Activated naive CD8-positive, alpha-beta T cell treated with anti-CD3 and anti-CD28 coated beads, Interleukin-2, amount 50 U/mL, for 24 hours (primary cell): Measurements from ENCODE around the gene RPP14.
"Not testable (repeated sequence)": the region's sequence is repeated elsewhere in the genome, so short reads cannot be mapped to it uniquely, and the experiment has no call there.

Experiments
- ATAC-seq: fragments of 150-1000 bp; cut with Tn5 transposase; one replicate; pipeline ENCODE4 v1.10.0; 2021
- DNase-seq: peaks from one replicate; pipeline ENCODE4 v3.0.0; 2021
- H3K27ac Mint-ChIP-seq: one replicate; pipeline ENCODE4 v1.8.0; 2021; ENCODE audit warnings: mild to moderate bottlenecking, mixed read lengths
- H3K27me3 Mint-ChIP-seq: one replicate; pipeline ENCODE4 v1.8.0; 2021; ENCODE audit warnings: mixed read lengths
- H3K36me3 Mint-ChIP-seq: one replicate; pipeline ENCODE4 v1.8.0; 2021; ENCODE audit warnings: low read depth, mixed read lengths
- H3K4me1 Mint-ChIP-seq: one replicate; pipeline ENCODE4 v1.8.0; 2021; ENCODE audit warnings: mixed read lengths
- H3K4me3 Mint-ChIP-seq: one replicate; pipeline ENCODE4 v1.8.0; 2021; ENCODE audit warnings: mild to moderate bottlenecking, moderate library complexity, mixed read lengths
- H3K9me3 Mint-ChIP-seq: one replicate; pipeline ENCODE4 v1.8.0; 2021; ENCODE audit warnings: mixed read lengths

The RPP14 gene

DNA sequence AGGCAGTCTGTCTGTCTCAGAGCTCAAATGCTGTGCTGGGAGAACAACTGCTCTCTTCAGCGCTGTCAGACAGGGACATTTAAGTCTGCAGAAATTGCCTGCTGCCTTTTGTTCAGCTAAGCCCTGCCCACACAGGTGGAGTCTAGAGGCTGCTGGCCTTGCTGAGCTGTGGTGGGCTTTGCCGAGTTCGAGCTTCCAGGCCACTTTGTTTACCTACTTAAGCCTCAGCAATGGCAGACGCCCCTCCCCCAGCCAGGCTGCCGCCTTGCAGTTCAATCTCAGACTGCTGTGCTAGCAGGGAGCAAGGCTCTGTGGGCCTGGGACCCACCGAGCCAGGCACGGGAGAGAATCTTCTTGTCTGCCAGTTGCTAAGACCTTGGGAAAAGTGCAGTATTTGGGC, 25.0 kb upstream of the RPP14 start:
- H3K27me3 Mint-ChIP-seq = no peaks in the 10 kb centered on the region
- no peak for ATAC-seq
- peaks cover 25% of the 10 kb centered on the region for H3K36me3 Mint-ChIP-seq
- H3K9me3 Mint-ChIP-seq = no peaks in the 10 kb centered on the region
- H3K27ac Mint-ChIP-seq = no peak overlapping the region
- no peaks in the 10 kb centered on the region for H3K4me1 Mint-ChIP-seq
- DNase-seq = no peak
- no peak overlapping the region for H3K4me3 Mint-ChIP-seq

DNA sequence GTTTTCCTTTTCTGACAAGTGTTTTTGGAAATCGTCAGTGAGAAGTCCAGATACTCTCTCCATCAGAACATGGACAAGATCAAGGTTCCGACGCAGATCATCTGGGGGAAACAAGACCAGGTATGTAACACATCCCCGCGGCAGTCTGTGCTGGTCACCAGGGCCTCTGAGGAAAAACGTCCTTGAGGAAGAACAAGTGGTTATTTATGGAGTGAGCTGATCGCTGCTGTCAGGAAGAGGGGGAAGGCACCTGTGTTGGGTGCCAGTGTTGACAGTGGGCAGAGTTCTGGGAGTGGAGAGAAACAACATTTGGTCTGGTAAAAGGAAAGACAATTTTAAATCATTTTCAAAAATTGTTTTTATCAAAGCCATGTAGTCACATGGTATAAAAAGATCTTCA, 20.7 kb upstream of the RPP14 start:
- H3K4me1 Mint-ChIP-seq = no peaks in the 10 kb centered on the region
- H3K27me3 Mint-ChIP-seq = no peaks in the 10 kb centered on the region
- peaks cover 9% of the 10 kb centered on the region for H3K36me3 Mint-ChIP-seq
- DNase-seq (no peak), ATAC-seq (no peak)
- H3K4me3 Mint-ChIP-seq = no peak overlapping the region
- no peaks in the 10 kb centered on the region for H3K9me3 Mint-ChIP-seq
- no peak overlapping the region for H3K27ac Mint-ChIP-seq

DNA sequence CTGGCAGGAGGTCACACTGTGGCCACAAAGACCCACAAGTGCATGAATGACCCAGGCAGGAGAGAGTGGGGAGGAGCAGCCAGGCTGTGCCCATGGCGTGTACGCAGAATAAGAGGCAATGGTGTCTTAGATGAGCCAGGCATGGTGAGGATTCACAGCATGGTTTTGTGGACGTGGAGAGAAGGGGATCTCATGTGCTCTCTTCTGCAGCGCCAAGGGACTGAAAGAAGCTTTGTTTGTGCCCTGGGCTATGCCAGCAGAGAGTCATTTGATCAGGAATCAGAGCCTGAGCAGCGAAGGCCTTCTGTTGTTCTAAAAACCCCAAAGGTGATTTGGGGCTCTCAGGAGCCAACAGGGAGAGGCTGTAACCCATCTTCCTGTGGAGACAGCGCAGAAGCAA, 18.7 kb upstream of the RPP14 start:
- H3K36me3 Mint-ChIP-seq = peaks cover 11% of the 10 kb centered on the region
- no peaks in the 10 kb centered on the region for H3K4me1 Mint-ChIP-seq
- DNase-seq = no peak
- H3K27me3 Mint-ChIP-seq = no peaks in the 10 kb centered on the region
- no peaks in the 10 kb centered on the region for H3K9me3 Mint-ChIP-seq
- no peak for ATAC-seq
- no peak overlapping the region for H3K4me3 Mint-ChIP-seq
- no peak overlapping the region for H3K27ac Mint-ChIP-seq

DNA sequence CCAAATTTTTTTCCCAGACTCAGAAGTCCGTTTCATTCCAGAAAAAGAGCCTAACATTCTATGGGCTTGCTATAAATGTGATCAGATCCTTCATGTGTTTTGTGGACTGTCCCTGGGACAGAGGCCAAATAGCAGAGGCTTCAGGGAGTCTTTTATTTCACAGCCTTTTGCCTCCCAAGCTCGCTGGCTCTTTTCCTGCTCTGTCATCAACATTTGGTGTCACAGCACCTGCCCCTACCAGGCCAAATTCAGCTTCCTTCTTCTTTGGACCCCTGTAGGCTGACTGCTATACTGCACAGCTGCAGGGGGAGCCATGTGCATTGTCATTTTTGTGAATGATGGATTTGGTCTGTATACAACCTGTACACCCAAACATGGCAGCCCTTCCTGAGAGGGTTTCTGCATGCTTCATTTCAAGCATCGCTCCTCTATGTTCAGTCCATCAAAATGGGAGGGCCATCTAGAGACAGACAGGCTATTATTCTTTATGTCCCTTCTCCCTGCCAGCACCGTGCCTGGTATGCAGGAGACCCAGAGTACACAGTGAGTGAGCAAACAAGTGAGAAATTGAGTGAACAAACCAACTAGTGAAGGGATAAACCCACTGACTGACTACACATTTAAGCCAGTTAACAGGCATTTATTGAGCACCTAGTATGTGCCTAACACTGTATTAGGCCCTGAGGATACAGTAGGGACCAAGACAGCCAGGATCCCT, 17.9 kb upstream of the RPP14 start:
- H3K4me3 Mint-ChIP-seq = no peak overlapping the region
- ATAC-seq (no peak), DNase-seq (no peak)
- H3K4me1 Mint-ChIP-seq = no peaks in the 10 kb centered on the region
- H3K27me3 Mint-ChIP-seq = no peaks in the 10 kb centered on the region
- H3K27ac Mint-ChIP-seq = no peak overlapping the region
- peaks cover 11% of the 10 kb centered on the region for H3K36me3 Mint-ChIP-seq
- H3K9me3 Mint-ChIP-seq = no peaks in the 10 kb centered on the region

DNA sequence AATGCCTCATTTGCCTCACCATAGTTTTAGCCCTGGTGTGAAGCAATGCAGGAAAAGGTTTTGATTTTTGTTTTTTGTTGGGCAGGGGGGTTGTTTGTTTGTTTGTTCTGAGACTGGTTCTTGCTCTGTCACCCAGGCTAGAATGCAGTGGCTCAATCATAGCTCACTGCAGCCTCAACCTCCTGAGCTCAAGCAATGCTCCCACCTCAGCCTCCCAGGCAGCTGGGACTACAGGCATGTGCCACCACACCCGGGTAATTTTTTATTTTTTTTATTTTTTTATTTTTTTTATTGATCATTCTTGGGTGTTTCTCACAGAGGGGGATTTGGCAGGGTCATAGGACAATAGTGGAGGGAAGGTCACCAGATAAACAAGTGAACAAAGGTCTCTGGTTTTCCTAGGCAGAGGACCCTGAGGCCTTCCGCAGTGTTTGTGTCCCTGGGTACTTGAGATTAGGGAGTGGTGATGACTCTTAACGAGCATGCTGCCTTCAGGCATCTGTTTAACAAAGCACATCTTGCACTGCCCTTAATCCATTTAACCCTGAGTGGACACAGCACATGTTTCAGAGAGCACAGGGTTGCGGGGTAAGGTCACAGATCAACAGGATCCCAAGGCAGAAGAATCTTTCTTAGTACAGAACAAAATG, 17.0 kb upstream of the RPP14 start:
- DNase-seq, H3K4me1 Mint-ChIP-seq, H3K9me3 Mint-ChIP-seq, H3K4me3 Mint-ChIP-seq, H3K27me3 Mint-ChIP-seq, ATAC-seq, H3K27ac Mint-ChIP-seq: not testable (repeated sequence)
- peaks cover 12% of the 10 kb centered on the region for H3K36me3 Mint-ChIP-seq

DNA sequence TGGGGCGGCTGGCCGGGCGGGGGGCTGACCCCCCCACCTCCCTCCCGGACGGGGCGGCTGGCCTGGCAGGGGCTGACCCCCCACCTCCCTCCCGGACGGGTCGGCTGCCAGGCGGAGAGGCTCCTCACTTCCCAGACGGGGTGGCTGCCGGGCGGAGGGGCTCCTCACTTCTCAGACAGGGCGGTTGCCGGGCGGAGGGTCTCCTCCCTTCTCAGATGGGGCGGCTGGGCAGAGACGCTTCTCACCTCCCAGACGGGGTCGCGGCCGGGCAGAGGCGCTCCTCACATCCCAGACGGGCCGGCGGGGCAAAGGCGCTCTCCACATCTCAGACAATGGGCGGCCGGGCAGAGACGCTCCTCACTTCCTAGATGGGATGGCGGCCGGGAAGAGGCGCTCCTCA, 15.6 kb upstream of the RPP14 start:
- peaks cover 10% of the 10 kb centered on the region for H3K36me3 Mint-ChIP-seq
- H3K4me3 Mint-ChIP-seq, H3K4me1 Mint-ChIP-seq, DNase-seq, H3K9me3 Mint-ChIP-seq, H3K27me3 Mint-ChIP-seq, ATAC-seq, H3K27ac Mint-ChIP-seq: not testable (repeated sequence)

DNA sequence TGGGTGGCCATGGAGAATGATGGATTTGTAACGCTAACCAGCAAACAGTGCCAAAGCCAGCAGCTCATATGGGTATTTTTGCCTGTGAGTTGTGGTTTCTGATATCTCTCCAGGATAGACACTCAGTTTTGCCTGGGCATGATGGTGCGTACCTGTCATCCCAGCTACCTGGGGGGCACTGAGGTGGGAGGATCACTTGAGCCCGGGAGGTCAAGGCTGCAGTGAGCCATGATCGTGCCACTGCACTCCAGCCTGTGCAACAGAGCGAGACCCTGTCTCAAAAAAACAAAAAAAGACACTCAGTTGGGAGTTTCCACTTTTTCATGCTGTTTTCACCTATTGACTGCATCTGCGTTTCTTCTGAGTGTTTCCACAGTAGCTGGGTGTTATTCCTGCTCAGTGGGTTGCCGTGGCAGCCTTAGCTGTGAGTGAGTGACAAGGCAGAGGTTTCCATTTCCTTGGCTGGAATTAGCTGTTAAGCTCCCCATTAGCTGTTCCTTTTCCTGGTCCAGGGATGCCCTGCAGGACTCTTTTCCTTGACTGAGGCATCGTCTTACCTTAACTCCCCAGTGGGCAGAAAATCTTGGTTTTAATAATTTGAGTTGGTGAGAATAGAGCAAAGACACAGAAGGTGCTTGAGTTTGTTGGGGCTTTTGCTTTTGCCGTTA, 14.2 kb upstream of the RPP14 start:
- no peaks in the 10 kb centered on the region for H3K4me1 Mint-ChIP-seq
- peaks cover 3% of the 10 kb centered on the region for H3K9me3 Mint-ChIP-seq
- H3K27ac Mint-ChIP-seq = no peak overlapping the region
- ATAC-seq (no peak), DNase-seq (no peak)
- H3K4me3 Mint-ChIP-seq = no peak overlapping the region
- no peaks in the 10 kb centered on the region for H3K27me3 Mint-ChIP-seq
- H3K36me3 Mint-ChIP-seq = peaks cover 5% of the 10 kb centered on the region

DNA sequence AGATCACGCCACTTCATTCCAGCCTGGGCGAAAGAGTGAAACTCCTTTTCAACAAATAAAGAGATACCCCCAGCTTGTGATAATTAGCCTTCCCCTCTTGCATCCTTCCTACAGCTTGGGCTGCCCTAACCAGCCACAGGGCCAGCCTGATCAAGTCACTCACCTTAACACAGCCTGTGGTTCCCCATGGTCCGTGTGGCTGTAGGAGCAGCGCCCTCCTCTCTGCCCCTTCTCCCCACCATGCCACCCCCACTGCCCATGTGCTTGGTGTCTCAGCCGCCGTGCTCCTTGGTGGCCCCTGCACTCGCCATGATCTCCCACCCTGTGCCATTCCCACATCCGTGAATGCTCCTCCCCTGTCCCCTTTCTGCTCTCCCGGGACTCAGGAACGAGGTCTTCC, 13.2 kb upstream of the RPP14 start:
- Mint-ChIP-seq H3K36me3 (peaks cover 5% of the 10 kb centered on the region), H3K9me3 (peaks cover 3% of the 10 kb centered on the region), H3K4me3 (no peak overlapping the region), H3K27me3 (no peaks in the 10 kb centered on the region), H3K27ac (no peak overlapping the region), H3K4me1 (no peaks in the 10 kb centered on the region)
- ATAC-seq (no peak), DNase-seq (no peak)

DNA sequence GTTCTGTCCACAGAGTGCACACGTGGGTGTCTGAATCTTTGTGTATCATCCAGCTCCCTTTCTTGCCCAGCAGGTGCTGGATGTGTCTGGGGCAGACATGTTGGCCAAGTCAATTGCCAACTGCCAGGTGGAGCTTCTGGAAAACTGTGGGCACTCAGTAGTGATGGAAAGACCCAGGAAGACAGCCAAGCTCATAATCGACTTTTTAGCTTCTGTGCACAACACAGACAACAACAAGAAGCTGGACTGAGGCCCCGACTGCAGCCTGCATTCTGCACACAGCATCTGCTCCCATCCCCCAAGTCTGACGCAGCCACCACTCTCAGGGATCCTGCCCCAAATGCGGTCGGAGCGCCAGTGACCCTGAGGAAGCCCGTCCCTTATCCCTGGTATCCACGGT, 12.5 kb upstream of the RPP14 start:
- Mint-ChIP-seq H3K27ac (no peak overlapping the region), H3K4me3 (no peak overlapping the region), H3K4me1 (no peaks in the 10 kb centered on the region), H3K27me3 (peaks cover 2% of the 10 kb centered on the region), H3K36me3 (peaks cover 5% of the 10 kb centered on the region), H3K9me3 (peaks cover 3% of the 10 kb centered on the region)
- no peak for DNase-seq
- no peak for ATAC-seq

DNA sequence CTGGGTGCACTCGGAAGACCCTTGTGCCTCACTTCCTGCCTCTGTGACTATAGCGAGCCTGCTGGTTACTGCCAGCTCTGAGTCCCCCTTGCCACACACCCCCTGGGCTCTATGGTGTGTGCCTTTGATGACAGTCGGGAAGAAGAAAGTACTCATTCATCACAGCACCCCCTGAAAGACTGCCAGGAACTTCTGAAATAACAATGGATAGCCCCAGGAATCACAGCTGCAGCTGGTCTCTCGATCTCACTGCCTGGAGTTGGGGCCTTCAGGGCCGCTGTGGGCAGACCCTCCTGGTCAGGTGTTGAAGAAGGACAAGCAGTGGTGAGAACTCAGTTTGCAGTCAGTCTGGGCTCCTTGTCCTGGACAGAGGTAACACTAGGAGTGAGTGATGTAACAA, 9.8 kb upstream of the RPP14 start:
- ATAC-seq (no peak), DNase-seq (no peak)
- Mint-ChIP-seq H3K27me3 (peaks cover 14% of the 10 kb centered on the region), H3K9me3 (peaks cover 3% of the 10 kb centered on the region), H3K4me3 (no peak overlapping the region), H3K27ac (no peak overlapping the region), H3K36me3 (peaks cover 5% of the 10 kb centered on the region), H3K4me1 (no peaks in the 10 kb centered on the region)

DNA sequence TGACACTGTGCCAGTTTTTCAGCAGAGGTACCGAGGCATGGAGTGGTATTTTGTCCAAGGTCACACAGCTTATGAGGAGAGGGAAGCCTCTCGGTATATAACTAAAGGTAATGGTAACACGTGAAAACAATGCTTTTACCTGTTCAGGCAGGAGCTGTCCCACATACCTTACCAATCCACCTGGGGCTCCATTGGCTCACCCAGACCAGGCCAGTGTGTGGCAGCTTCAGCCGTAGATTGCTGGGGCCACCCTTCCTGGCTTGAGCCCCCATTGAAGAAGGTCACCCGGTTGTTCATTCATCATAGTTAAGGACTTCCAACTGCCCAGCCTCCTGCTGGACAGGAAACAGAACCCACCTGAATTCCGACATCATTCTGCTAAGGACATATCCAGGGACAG, 9.2 kb upstream of the RPP14 start:
- ATAC-seq = no peak

DNA sequence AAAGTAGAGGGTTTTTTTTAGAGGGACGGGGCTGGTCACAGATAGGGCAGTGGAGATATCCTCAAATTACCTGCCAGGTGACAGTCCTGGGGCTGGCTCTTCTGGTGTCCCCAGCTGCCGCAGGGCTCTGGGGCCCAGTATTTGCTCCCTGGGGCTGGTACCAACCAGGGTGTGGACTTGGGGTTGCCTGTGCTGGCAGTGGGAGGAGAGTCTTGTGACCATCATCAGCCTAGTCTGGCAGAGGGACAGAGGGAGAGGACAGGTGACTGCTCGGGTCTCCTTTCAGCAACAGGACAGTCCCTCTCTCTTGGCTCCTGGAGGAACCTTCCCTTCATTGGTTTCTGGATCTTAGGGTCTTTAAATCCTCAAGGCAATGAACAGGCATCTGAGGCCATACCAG, 7.9 kb upstream of the RPP14 start:
- Mint-ChIP-seq H3K4me3 (no peak overlapping the region), H3K4me1 (no peaks in the 10 kb centered on the region), H3K36me3 (peaks cover 4% of the 10 kb centered on the region), H3K27me3 (peaks cover 18% of the 10 kb centered on the region), H3K9me3 (peaks cover 3% of the 10 kb centered on the region), H3K27ac (no peak overlapping the region)
- no peak for ATAC-seq
- no peak for DNase-seq

More for the DNA sequence above, 9.2 kb upstream of the RPP14 start:
- peaks cover 3% of the 10 kb centered on the region for H3K9me3 Mint-ChIP-seq
- no peaks in the 10 kb centered on the region for H3K4me1 Mint-ChIP-seq
- no peak for DNase-seq
- H3K27me3 Mint-ChIP-seq = peaks cover 18% of the 10 kb centered on the region
- peaks cover 4% of the 10 kb centered on the region for H3K36me3 Mint-ChIP-seq
- H3K27ac Mint-ChIP-seq = no peak overlapping the region
- H3K4me3 Mint-ChIP-seq = no peak overlapping the region

DNA sequence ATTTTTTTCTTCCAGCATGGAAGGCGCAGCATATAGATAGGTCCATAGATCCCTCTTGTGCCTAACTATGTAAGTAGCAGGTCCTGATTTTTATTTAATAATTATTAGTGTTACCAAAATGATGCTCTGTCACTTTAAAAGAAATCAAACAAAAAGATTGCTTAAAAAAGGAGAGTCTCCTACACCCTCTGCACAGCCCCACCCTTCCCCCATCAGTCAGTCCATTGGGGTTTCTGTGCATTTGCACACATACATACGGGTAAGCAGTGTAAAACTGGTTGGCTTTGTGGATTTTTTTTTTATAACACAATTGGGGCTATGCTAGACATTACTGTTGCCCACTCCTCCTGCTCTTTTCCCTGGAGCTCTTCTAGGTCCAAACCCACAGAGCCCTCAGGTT, 7.0 kb upstream of the RPP14 start:
- no peak for ATAC-seq
- no peaks in the 10 kb centered on the region for H3K4me1 Mint-ChIP-seq
- peaks cover 18% of the 10 kb centered on the region for H3K27me3 Mint-ChIP-seq
- H3K9me3 Mint-ChIP-seq = peaks cover 3% of the 10 kb centered on the region
- peaks cover 2% of the 10 kb centered on the region for H3K36me3 Mint-ChIP-seq
- H3K27ac Mint-ChIP-seq = no peak overlapping the region
- no peak for DNase-seq
- H3K4me3 Mint-ChIP-seq = no peak overlapping the region

DNA sequence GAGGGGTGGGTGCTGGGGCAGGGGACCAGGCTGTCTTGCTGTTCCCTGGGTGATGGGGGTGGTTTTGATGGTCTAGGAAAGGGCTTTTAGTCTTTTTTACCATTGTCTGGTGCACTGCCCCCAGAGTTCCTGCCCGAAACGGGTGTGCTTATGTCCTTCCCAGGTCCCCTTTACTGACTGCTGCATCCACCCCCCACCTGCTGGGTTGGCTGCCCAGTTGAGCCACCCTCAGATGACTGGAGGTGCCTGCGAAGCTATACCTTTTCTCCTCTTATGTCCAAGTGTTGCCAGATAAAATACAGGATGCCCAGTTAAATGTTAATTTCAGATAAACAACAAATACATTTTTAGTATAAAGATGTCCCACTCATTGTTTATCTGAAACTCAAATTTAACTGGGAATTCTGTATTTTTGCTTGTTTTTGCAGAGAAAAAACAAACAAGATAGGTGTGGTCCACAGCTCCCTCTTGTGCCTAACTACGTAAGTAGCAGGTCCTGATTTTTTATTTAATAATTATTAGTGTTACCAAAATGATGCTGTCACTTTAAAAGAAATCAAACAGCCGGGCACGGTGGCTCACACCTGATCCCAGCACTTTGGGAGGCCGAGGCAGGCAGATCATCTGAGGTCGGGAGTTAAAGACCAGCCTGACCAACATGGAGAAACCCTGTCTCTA, 6.1 kb upstream of the RPP14 start:
- H3K27ac Mint-ChIP-seq = no peak overlapping the region
- no peak for DNase-seq
- H3K4me3 Mint-ChIP-seq = no peak overlapping the region
- H3K36me3 Mint-ChIP-seq = peaks cover 2% of the 10 kb centered on the region
- peaks cover 18% of the 10 kb centered on the region for H3K27me3 Mint-ChIP-seq
- ATAC-seq = no peak
- peaks cover 3% of the 10 kb centered on the region for H3K9me3 Mint-ChIP-seq
- H3K4me1 Mint-ChIP-seq = peaks cover under 1% of the 10 kb centered on the region
